Effector memory CD4-positive, alpha-beta T cell (primary cell): ENCODE results near the gene CYP4F11.
"Not testable (repeated sequence)": the region's sequence is repeated elsewhere in the genome, so short reads cannot be mapped to it uniquely, and the experiment has no call there.

Experiments used
- DNase-seq, 3 donors: peaks; one replicate each; pipeline ENCODE4 v3.0.0-alpha.2; 2020
- H3K27ac ChIP-seq: 2 replicates; pipeline ENCODE4 v1.7.0; 2013; ENCODE audit warnings: mild to moderate bottlenecking, low read length, moderate library complexity; ENCODE audit not compliant: insufficient read depth, poor library complexity, severe bottlenecking
- H3K27me3 ChIP-seq: replicated peaks from 2 replicates; pipeline ENCODE4 v1.7.0; 2013; ENCODE audit warnings: mild to moderate bottlenecking, low read length; ENCODE audit not compliant: insufficient read depth, control insufficient read depth, poor library complexity, severe bottlenecking
- H3K36me3 ChIP-seq: 2 replicates; pipeline ENCODE4 v1.7.0; 2013; ENCODE audit warnings: mild to moderate bottlenecking, low read length, moderate library complexity; ENCODE audit not compliant: control insufficient read depth, insufficient read depth
- H3K4me1 ChIP-seq: 2 replicates; pipeline ENCODE4 v1.7.0; 2013; ENCODE audit warnings: low read length, mild to moderate bottlenecking; ENCODE audit not compliant: control insufficient read depth, insufficient read depth, poor library complexity, severe bottlenecking
- H3K4me3 ChIP-seq: 2 replicates; pipeline ENCODE4 v1.7.0; 2013; ENCODE audit warnings: low read length, low read depth, mild to moderate bottlenecking; ENCODE audit not compliant: insufficient read depth, poor library complexity, severe bottlenecking
- H3K9me3 ChIP-seq: 2 replicates; pipeline ENCODE4 v1.7.0; 2013; ENCODE audit warnings: mild to moderate bottlenecking, low read length, moderate library complexity; ENCODE audit not compliant: control insufficient read depth
- total RNA-seq, 3 donors: gene quantifications; one replicate each; lab custom pipeline; 2026; lab: John Stamatoyannopoulos, UW

Gene CYP4F11
- 0 reads per million in 3 donors for total RNA-seq

GRCh38 chr19:15934332-15935078, at the start of gene CYP4F11:
Gene CYP4F11 (minus strand): TSS chr19:15934529. CDS start chr19:15934408, 121 bp downstream.
- H3K9me3 ChIP-seq, result no peaks in the 10 kb centered on the region
- no peak within 1 kb of the TSS for H3K4me3 ChIP-seq
- H3K27me3 ChIP-seq, result peaks cover 15% of the 10 kb centered on the region
- no peaks in the 10 kb centered on the region for H3K36me3 ChIP-seq
- H3K4me1 ChIP-seq, result no peaks in the 10 kb centered on the region
- no peak within 1 kb of the TSS for H3K27ac ChIP-seq
- no peak for DNase-seq

- Histone ChIP-seq H3K27me3 (peaks cover 14% of the 10 kb centered on the region), H3K36me3 (no peaks in the 10 kb centered on the region), H3K27ac (no peak overlapping the region), H3K4me3 (no peak overlapping the region), H3K9me3 (no peaks in the 10 kb centered on the region), H3K4me1 (no peaks in the 10 kb centered on the region)
- DNase-seq, result no peak
Observed at GRCh38 chr19:15979293-15979692, 45.0 kb upstream of the CYP4F11 start.

GRCh38 chr19:15977690-15978089, 43.4 kb upstream of the CYP4F11 start:
- no peak overlapping the region for H3K27ac ChIP-seq
- no peak overlapping the region for H3K4me3 ChIP-seq
- H3K9me3 ChIP-seq, result no peaks in the 10 kb centered on the region
- H3K27me3 ChIP-seq, result peaks cover 14% of the 10 kb centered on the region
- H3K36me3 ChIP-seq, result no peaks in the 10 kb centered on the region
- DNase-seq, result no peak
- no peaks in the 10 kb centered on the region for H3K4me1 ChIP-seq

GRCh38 chr19:15976836-15977689, 42.7 kb upstream of the CYP4F11 start:
- no peaks in the 10 kb centered on the region for H3K36me3 ChIP-seq
- no peaks in the 10 kb centered on the region for H3K4me1 ChIP-seq
- H3K4me3 ChIP-seq, result no peak overlapping the region
- no peak overlapping the region for H3K27ac ChIP-seq
- H3K27me3 ChIP-seq, result peaks cover 14% of the 10 kb centered on the region
- no peak for DNase-seq
- no peaks in the 10 kb centered on the region for H3K9me3 ChIP-seq

- DNase-seq, result no peak
- Histone ChIP-seq H3K36me3 (no peaks in the 10 kb centered on the region), H3K4me1 (no peaks in the 10 kb centered on the region), H3K27me3 (peaks cover 10% of the 10 kb centered on the region), H3K27ac (no peak overlapping the region), H3K9me3 (no peaks in the 10 kb centered on the region), H3K4me3 (no peak overlapping the region)
Observed at GRCh38 chr19:15974856-15975255, 40.5 kb upstream of the CYP4F11 start.

GRCh38 chr19:15972043-15972442, 37.7 kb upstream of the CYP4F11 start:
- H3K9me3 ChIP-seq, H3K4me3 ChIP-seq, H3K4me1 ChIP-seq, H3K27ac ChIP-seq, H3K36me3 ChIP-seq, H3K27me3 ChIP-seq, DNase-seq: not testable (repeated sequence)

- Histone ChIP-seq H3K4me1 (no peaks in the 10 kb centered on the region), H3K9me3 (no peaks in the 10 kb centered on the region), H3K36me3 (no peaks in the 10 kb centered on the region), H3K27me3 (peaks cover 3% of the 10 kb centered on the region), H3K4me3 (no peak overlapping the region), H3K27ac (no peak overlapping the region)
- DNase-seq, result no peak
Observed at GRCh38 chr19:15971224-15971780, 37.0 kb upstream of the CYP4F11 start.

GRCh38 chr19:15964231-15964630, 29.9 kb upstream of the CYP4F11 start:
- Histone ChIP-seq H3K27me3 (no peaks in the 10 kb centered on the region), H3K4me3 (no peak overlapping the region), H3K9me3 (no peaks in the 10 kb centered on the region), H3K36me3 (no peaks in the 10 kb centered on the region), H3K27ac (no peak overlapping the region), H3K4me1 (no peaks in the 10 kb centered on the region)
- no peak for DNase-seq

- Histone ChIP-seq H3K4me1 (no peaks in the 10 kb centered on the region), H3K36me3 (no peaks in the 10 kb centered on the region), H3K27me3 (no peaks in the 10 kb centered on the region), H3K27ac (no peak overlapping the region), H3K9me3 (no peaks in the 10 kb centered on the region), H3K4me3 (no peak overlapping the region)
- no peak for DNase-seq
Observed at GRCh38 chr19:15962319-15962718, 28.0 kb upstream of the CYP4F11 start.

- H3K9me3 ChIP-seq, result no peaks in the 10 kb centered on the region
- no peak for DNase-seq
- H3K36me3 ChIP-seq, result no peaks in the 10 kb centered on the region
- peaks cover 7% of the 10 kb centered on the region for H3K27me3 ChIP-seq
- no peaks in the 10 kb centered on the region for H3K4me1 ChIP-seq
- H3K4me3 ChIP-seq, result no peak overlapping the region
- no peak overlapping the region for H3K27ac ChIP-seq
Observed at GRCh38 chr19:15954820-15955219, 20.5 kb upstream of the CYP4F11 start.
